H1 (cell line): ENCODE measurements around the gene SLC4A7. TPM values are rescaled to one million over a fixed set of nuclear protein-coding genes. Genes with fewer than 3 reads are reported as not detected.

Experiments used
- CTCF ChIA-PET: fragments of 300-600 bp; sonication (Branson Sonifier 250); formaldehyde crosslinking; loops from one replicate; lab custom pipeline; 2021; ENCODE audit not compliant: partially characterized antibody; lab: Charles Lee
- POLR2A ChIA-PET: fragments of 300-600 bp; sonication (Branson Sonifier 250); formaldehyde crosslinking; loops from one replicate; lab custom pipeline; 2021; ENCODE audit warnings: inconsistent platforms; ENCODE audit not compliant: partially characterized antibody; lab: Charles Lee
- DNase-seq, 2 experiments: peaks; one replicate each; pipeline versions ENCODE4 v3.0.0 to v3.0.0-alpha.2; 2010 to 2022; ENCODE audit warnings: low spot score in 2 of 2, low read depth in 1 of 2, mixed read lengths in 1 of 2
- FAIRE-seq: peaks from 2 replicates; lab custom pipeline; 2011; peaks lifted over from hg19 to GRCh38; lab: Jason Lieb, UNC
- H2AFZ ChIP-seq: 2 replicates; pipeline ENCODE4 v1.8.1; 2012; ENCODE audit warnings: low read length, inconsistent platforms
- H2AK5ac ChIP-seq: 2 replicates; pipeline ENCODE4 v1.6.1; 2013; ENCODE audit warnings: low read depth, low read length
- H2BK120ac ChIP-seq: replicated peaks from 2 replicates; pipeline ENCODE3; 2013; ENCODE audit warnings: low read depth, low read length, inconsistent platforms
- H2BK12ac ChIP-seq: 2 replicates; pipeline ENCODE4 v1.6.1; 2013; ENCODE audit warnings: low read depth, low read length
- H2BK15ac ChIP-seq: 2 replicates; pipeline ENCODE4 v1.6.1; 2013; ENCODE audit warnings: low read length
- H2BK20ac ChIP-seq: 2 replicates; pipeline ENCODE4 v1.6.1; 2013; ENCODE audit warnings: low read length
- H2BK5ac ChIP-seq: 2 replicates; pipeline ENCODE4 v1.6.1; 2013; ENCODE audit warnings: low read depth, low read length
- H3K14ac ChIP-seq: 2 replicates; pipeline ENCODE4 v1.6.1; 2013; ENCODE audit warnings: inconsistent platforms; ENCODE audit not compliant: insufficient read length
- H3K18ac ChIP-seq: 2 replicates; pipeline ENCODE4 v1.6.1; 2013; ENCODE audit warnings: low read length; ENCODE audit errors: extremely low read depth
- H3K23ac ChIP-seq: 2 replicates; pipeline ENCODE4 v1.6.1; 2013; ENCODE audit warnings: inconsistent platforms; ENCODE audit not compliant: insufficient read length
- H3K23me2 ChIP-seq: 2 replicates; pipeline ENCODE4 v1.6.1; 2013; ENCODE audit warnings: low read depth, low read length
- H3K27ac ChIP-seq: 2 replicates; pipeline ENCODE4 v1.6.1; 2011; ENCODE audit warnings: low read depth, low read length, inconsistent platforms
- H3K27me3 ChIP-seq, 4 experiments: replicated peaks in 1 of 4; 1 replicate in 1 of 4; 2 replicates in 3 of 4; pipeline versions ENCODE4 v1.6.1 to v1.8.1; 2011 to 2013; ENCODE audit warnings: low read length in 3 of 4, mild to moderate bottlenecking in 3 of 4, inconsistent platforms in 2 of 4, mixed read lengths in 2 of 4, moderate library complexity in 1 of 4; ENCODE audit not compliant: control insufficient read depth in 3 of 4, insufficient read depth in 3 of 4; ENCODE audit errors: extremely low read depth in 1 of 4
- H3K36me3 ChIP-seq, 4 experiments: 2 replicates each; pipeline versions ENCODE4 v1.6.1 to v1.8.1; 2011 to 2013; ENCODE audit warnings: mild to moderate bottlenecking in 4 of 4, low read length in 3 of 4, moderate library complexity in 2 of 4, control low read depth in 1 of 4, inconsistent platforms in 1 of 4; ENCODE audit not compliant: insufficient read depth in 4 of 4, control insufficient read depth in 2 of 4
- H3K4ac ChIP-seq: replicated peaks from 2 replicates; pipeline ENCODE3; 2013; ENCODE audit warnings: low read length, low read depth, mixed read lengths, inconsistent platforms; ENCODE audit not compliant: insufficient read length
- H3K4me1 ChIP-seq, 4 experiments: replicated peaks in 1 of 4; 1 replicate in 1 of 4; 2 replicates in 3 of 4; pipeline versions ENCODE4 v1.6.1 to v1.8.1; 2011 to 2013; ENCODE audit warnings: low read length in 3 of 4, inconsistent platforms in 2 of 4, mixed read lengths in 1 of 4; ENCODE audit not compliant: insufficient read depth in 4 of 4, control insufficient read depth in 3 of 4
- H3K4me2 ChIP-seq, 2 experiments: 2 replicates each; pipeline versions ENCODE4 v1.6.1 to v1.8.1; 2011 to 2013; ENCODE audit warnings: low read depth in 2 of 2, low read length in 2 of 2, control low read depth in 1 of 2, inconsistent platforms in 1 of 2, mild to moderate bottlenecking in 1 of 2; ENCODE audit not compliant: insufficient read depth in 1 of 2
- H3K4me3 ChIP-seq, 4 experiments: fragments of 200-600, 300-600 bp in 1 of 4; sonication (generic), shearing (Covaris generic), sonication (Bioruptor Twin) in 1 of 4; 2 replicates each; pipeline versions ENCODE4 v1.5.1 to v1.8.1; 2011 to 2016; ENCODE audit warnings: low read length in 4 of 4, low read depth in 3 of 4, control low read depth in 2 of 4, inconsistent platforms in 2 of 4, mild to moderate bottlenecking in 2 of 4, mixed read lengths in 1 of 4, moderate library complexity in 1 of 4; ENCODE audit not compliant: insufficient read depth in 2 of 4; ENCODE audit errors: extremely low read depth in 1 of 4
- H3K56ac ChIP-seq: replicated peaks from 2 replicates; pipeline ENCODE3; 2013; ENCODE audit warnings: low read depth, mild to moderate bottlenecking, mixed read lengths, low read length, inconsistent platforms; ENCODE audit not compliant: insufficient read length
- H3K79me1 ChIP-seq: 2 replicates; pipeline ENCODE4 v1.6.1; 2013; ENCODE audit warnings: low read depth, low read length, control low read depth
- H3K79me2 ChIP-seq, 2 experiments: 2 replicates each; pipeline versions ENCODE4 v1.6.1 to v1.8.1; 2012 to 2013; ENCODE audit warnings: low read length in 2 of 2, mild to moderate bottlenecking in 2 of 2, inconsistent platforms in 1 of 2; ENCODE audit not compliant: insufficient read depth in 2 of 2, control insufficient read depth in 1 of 2
- H3K9ac ChIP-seq, 4 experiments: replicated peaks in 1 of 4; 1 replicate in 1 of 4; 2 replicates in 3 of 4; pipeline versions ENCODE4 v1.6.1 to v1.8.1; 2011 to 2013; ENCODE audit warnings: low read depth in 3 of 4, low read length in 3 of 4, control low read depth in 2 of 4, mild to moderate bottlenecking in 2 of 4, moderate library complexity in 2 of 4, inconsistent platforms in 1 of 4; ENCODE audit errors: extremely low read depth in 1 of 4
- H3K9me3 ChIP-seq, 2 experiments: 2 replicates each; pipeline versions ENCODE4 v1.6.1 to v1.8.1; 2012 to 2013; ENCODE audit warnings: mild to moderate bottlenecking in 2 of 2, moderate library complexity in 2 of 2, control low read depth in 1 of 2, inconsistent platforms in 1 of 2, low read depth in 1 of 2, low read length in 1 of 2, mixed read lengths in 1 of 2; ENCODE audit not compliant: insufficient read depth in 2 of 2
- H4K20me1 ChIP-seq, 2 experiments: replicated peaks in 1 of 2; 2 replicates each; pipeline versions ENCODE3 to v1.8.1; 2011 to 2013; ENCODE audit warnings: inconsistent platforms in 2 of 2, low read length in 2 of 2, mild to moderate bottlenecking in 1 of 2; ENCODE audit not compliant: insufficient read depth in 2 of 2, control insufficient read depth in 1 of 2
- H4K5ac ChIP-seq: 2 replicates; pipeline ENCODE4 v1.6.1; 2013; ENCODE audit warnings: low read length, low read depth, mixed read lengths, inconsistent platforms; ENCODE audit not compliant: insufficient read length
- H4K8ac ChIP-seq: 2 replicates; pipeline ENCODE4 v1.8.0; 2013; ENCODE audit warnings: mild to moderate bottlenecking, moderate library complexity, low read length, inconsistent platforms; ENCODE audit not compliant: insufficient read depth; ENCODE audit errors: extremely low read depth
- H4K91ac ChIP-seq: replicated peaks from 2 replicates; pipeline ENCODE3; 2013; ENCODE audit warnings: low read length, mixed read lengths, inconsistent platforms; ENCODE audit not compliant: insufficient read length
- BCL11A ChIP-seq, 2 experiments: IDR thresholded peaks; one replicate each; pipeline ENCODE4 v1.6.1; 2011; ENCODE audit warnings: low read depth in 2 of 2, low read length in 2 of 2, mild to moderate bottlenecking in 2 of 2
- GTF2F1 ChIP-seq: IDR thresholded peaks from 2 replicates; pipeline ENCODE4 v1.6.1; 2012; ENCODE audit warnings: low read depth, low read length, improper control_type of control experiment, borderline replicate concordance
- JUN ChIP-seq: IDR thresholded peaks from 2 replicates; pipeline ENCODE4 v1.6.1; 2011; ENCODE audit warnings: low read depth, mild to moderate bottlenecking, improper control_type of control experiment, low read length
- KDM4A ChIP-seq: IDR thresholded peaks from one replicate; pipeline ENCODE4 v1.7.1; 2012; ENCODE audit warnings: low read depth, mild to moderate bottlenecking, moderate library complexity, low read length, inconsistent platforms; ENCODE audit not compliant: severe bottlenecking
- KDM5A ChIP-seq: fragments of 200-600 bp; IDR thresholded peaks from 2 replicates; pipeline ENCODE4 v1.7.1; 2012; ENCODE audit warnings: mild to moderate bottlenecking, low read length, inconsistent platforms, mixed read lengths
- MAFK ChIP-seq: IDR thresholded peaks from 2 replicates; pipeline ENCODE4 v1.6.1; 2012; ENCODE audit warnings: low read depth, mild to moderate bottlenecking, improper control_type of control experiment, low read length
- RNF2 ChIP-seq: fragments of 200-900, 300-1000 bp; sonication (generic); IDR thresholded peaks from 2 replicates; pipeline ENCODE4 v1.7.1; 2016; ENCODE audit warnings: borderline replicate concordance, low read depth, mild to moderate bottlenecking, antibody characterized with exemption, low read length; ENCODE audit not compliant: poor library complexity, severe bottlenecking; ENCODE audit errors: missing control alignments
- SP4 ChIP-seq: IDR thresholded peaks from 2 replicates; pipeline ENCODE4 v1.6.1; 2012; ENCODE audit warnings: low read length, inconsistent platforms
- YY1 ChIP-seq: IDR thresholded peaks from 2 replicates; pipeline ENCODE4 v1.6.1; 2011; ENCODE audit warnings: low read depth, mild to moderate bottlenecking, low read length
- ZNF274 ChIP-seq: IDR thresholded peaks from 2 replicates; pipeline ENCODE4 v1.7.0; 2012; ENCODE audit warnings: low read length, borderline replicate concordance; ENCODE audit errors: extremely low read depth
- WGBS, 2 experiments: shearing (Covaris generic) in 1 of 2; methylation state at CpG; one replicate each; pipeline versions ENCODE4 v1.1.6 to v1.1.7; 2013 to 2015; ENCODE audit warnings: low lambda C conversion rate in 2 of 2, mixed read lengths in 2 of 2, inconsistent platforms in 1 of 2, low coverage in 1 of 2, missing lambda C conversion rate in 1 of 2; ENCODE audit not compliant: insufficient replicate concordance in 2 of 2, insufficient coverage in 1 of 2, insufficient read length in 1 of 2; ENCODE audit errors: extremely low coverage in 1 of 2, missing lambda C conversion rate in 1 of 2; 5-methylcytosine and 5-hydroxymethylcytosine counted together
- polyA plus RNA-seq, 7 experiments: library from polyadenylated mRNA; depleted of rRNA in 3 of 7; stranded (reverse) in 5 of 7; unstranded in 2 of 7; fragments of >200 nt in 5 of 7; fragments of 200-250 nt in 2 of 7; gene quantifications; 1 replicate in 5 of 7; 2 replicates in 1 of 7; 4 replicates in 1 of 7; pipeline versions ENCODE4 v1.2.1 to v1.2.3, GENCODE V29; 2011 to 2013; ENCODE audit warnings: missing spikeins in 2 of 7, mixed read lengths in 2 of 7
- total RNA-seq: library from RNA; stranded (reverse); fragmentation: NEBNext Ultra II Directional; extraction: Animal tissue kit (Norgen Biotek cat#: 25700); gene quantifications from 2 replicates; pipeline ENCODE4 v1.2.1, GENCODE V29; 2021
- TF ChIP-seq, protein P1 (sequence below): IDR thresholded peaks from 2 replicates; pipeline ENCODE4 v1.6.1; 2012; ENCODE audit warnings: low read length, inconsistent platforms

SLC4A7 gene
- total and polyA plus RNA-seq, 2 of the 8 experiments (the other 6 are each of a cell fraction or from before 2014, with no cell fraction given), result 14.9 to 70.5 TPM

GRCh38 chr3:27354588-27355203 is 129.5 kb downstream of the SLC4A7 start:
- Histone ChIP-seq H3K18ac (no peak overlapping the region), H3K4ac (no peak overlapping the region), H4K20me1 (no peaks in the 10 kb centered on the region), H3K9ac (no peak overlapping the region), H3K27me3 (peaks cover 0 to 1% (median 0%) of the 10 kb centered on the region in 4 experiments; a peak in 1 of 7 replicates), H4K5ac (no peak overlapping the region), H2BK20ac (no peak overlapping the region), H2BK5ac (0 out of 2 replicates have a peak overlapping the region, but pooled peaks have one; percentile 12), H3K4me3 (no peak overlapping the region), H3K4me2 (peak overlapping the region in 1 of 2 experiments; percentile 25; a peak in 1 of 4 replicates), H2BK120ac (no peak overlapping the region), H3K23ac (no peak overlapping the region), H3K9me3 (no peaks in the 10 kb centered on the region), H4K8ac (no peak overlapping the region), H4K91ac (no peak overlapping the region), H3K36me3 (no peaks in the 10 kb centered on the region), H3K14ac (no peak overlapping the region), H3K79me1 (no peaks in the 10 kb centered on the region), H2BK15ac (no peak overlapping the region), H3K4me1 (peaks cover 0 to 18% (median 10%) of the 10 kb centered on the region in 4 experiments), H3K56ac (no peak overlapping the region), H2AK5ac (no peak overlapping the region), H3K79me2 (no peaks in the 10 kb centered on the region), H2AFZ (no peak overlapping the region), H2BK12ac (no peak overlapping the region), H3K27ac (no peak overlapping the region), H3K23me2 (no peaks in the 10 kb centered on the region; the same call in 1 of the 2 replicates)
- FAIRE-seq (no peak), DNase-seq (no peak)
- WGBS, 2 experiments, result 90% methylated on average over 4 of the region's 4 CpGs; no CpG with 5 or more reads in 1 of the 2 experiments
- POLR2A ChIA-PET, result interaction anchor here (1.5 to 1.6 kb wide), 2 partner anchors 15 to 130 kb away, joined by 4 to 6 read pairs; partner anchors contain the start of genes NEK10 and SLC4A7
- CTCF ChIA-PET, result interaction anchor here (0.6 to 2.7 kb wide), 11 partner anchors 9 to 1650 kb away, joined by 3 to 11 read pairs (median 5); no protein-coding TSS in a partner anchor
- TF ChIP-seq RNF2, result no peak
- no peak for TF ChIP-seq MAFK
- no peak for TF ChIP-seq KDM5A
- TF ChIP-seq BCL11A (IDR thresholded peaks at IDR 0.05; ENCODE audit: low read depth in 2 of 2, low read length in 2 of 2), result no peak
- TF ChIP-seq YY1, result no peak
- no peak for TF ChIP-seq JUN
- no peak for TF ChIP-seq ZNF274
- no peak for TF ChIP-seq SP4
- TF ChIP-seq KDM4A, result no peak
- no peak for TF ChIP-seq GTF2F1
- TF ChIP-seq, protein P1, sequence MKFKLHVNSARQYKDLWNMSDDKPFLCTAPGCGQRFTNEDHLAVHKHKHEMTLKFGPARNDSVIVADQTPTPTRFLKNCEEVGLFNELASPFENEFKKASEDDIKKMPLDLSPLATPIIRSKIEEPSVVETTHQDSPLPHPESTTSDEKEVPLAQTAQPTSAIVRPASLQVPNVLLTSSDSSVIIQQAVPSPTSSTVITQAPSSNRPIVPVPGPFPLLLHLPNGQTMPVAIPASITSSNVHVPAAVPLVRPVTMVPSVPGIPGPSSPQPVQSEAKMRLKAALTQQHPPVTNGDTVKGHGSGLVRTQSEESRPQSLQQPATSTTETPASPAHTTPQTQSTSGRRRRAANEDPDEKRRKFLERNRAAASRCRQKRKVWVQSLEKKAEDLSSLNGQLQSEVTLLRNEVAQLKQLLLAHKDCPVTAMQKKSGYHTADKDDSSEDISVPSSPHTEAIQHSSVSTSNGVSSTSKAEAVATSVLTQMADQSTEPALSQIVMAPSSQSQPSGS, result no peak
